Neutrophil (primary cell): ENCODE measurements around the gene WDR77.

ENCODE experiments used
- H3K27ac ChIP-seq: fragments of 200-600 bp; sonication (generic); 2 replicates; pipeline ENCODE4 v1.5.1; 2016; ENCODE audit warnings: mild to moderate bottlenecking, moderate library complexity
- H3K27me3 ChIP-seq: fragments of 200-600 bp; sonication (generic); 2 replicates; pipeline ENCODE4 v1.6.0; 2016; ENCODE audit warnings: mild to moderate bottlenecking
- H3K36me3 ChIP-seq: fragments of 200-600 bp; sonication (generic); 2 replicates; pipeline ENCODE4 v1.5.1; 2017
- H3K4me1 ChIP-seq, 2 experiments: fragments of 200-600 bp in 1 of 2; sonication (generic) in 1 of 2; 1 replicate in 1 of 2; 2 replicates in 1 of 2; pipeline versions ENCODE4 v1.5.1 to v1.6.1; 2013 to 2016; ENCODE audit warnings: low read depth in 1 of 2, low read length in 1 of 2, mild to moderate bottlenecking in 1 of 2, moderate library complexity in 1 of 2; ENCODE audit not compliant: control insufficient read depth in 1 of 2, insufficient read depth in 1 of 2
- H3K4me3 ChIP-seq, 2 experiments: fragments of 200-600 bp in 1 of 2; sonication (generic) in 1 of 2; 1 replicate in 1 of 2; 2 replicates in 1 of 2; pipeline ENCODE4 v1.5.1; 2013 to 2016; ENCODE audit warnings: low read depth in 1 of 2, low read length in 1 of 2, mild to moderate bottlenecking in 1 of 2, moderate library complexity in 1 of 2
- H3K9me3 ChIP-seq: fragments of 200-600 bp; sonication (generic); 2 replicates; pipeline ENCODE4 v1.5.1; 2016
- TF ChIP-seq, protein P1 (sequence below): fragments of 200-600 bp; sonication (generic); IDR thresholded peaks from 2 replicates; pipeline ENCODE4 v1.5.1; 2016; ENCODE audit warnings: antibody characterized with exemption

The WDR77 gene

DNA sequence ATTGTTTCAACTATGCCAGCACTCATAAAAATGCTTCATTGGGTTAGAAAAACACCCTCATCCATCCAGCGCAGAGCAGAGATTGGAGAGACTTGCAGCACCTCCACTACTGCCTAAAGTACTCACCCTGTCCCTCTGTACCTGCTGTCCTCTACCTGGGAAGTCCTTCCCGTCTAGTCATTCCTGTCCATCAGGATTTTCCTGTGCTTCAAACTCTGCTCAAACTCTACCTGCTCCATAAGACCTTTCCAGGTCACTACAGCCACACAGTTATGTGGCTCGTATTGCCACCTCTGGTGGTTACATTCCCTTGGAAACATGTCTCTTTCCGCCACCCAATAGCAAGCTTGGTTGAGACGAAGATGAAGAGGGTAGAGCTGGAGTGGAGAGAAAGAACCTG, 28.7 kb downstream of the WDR77 start:
- Histone ChIP-seq H3K4me3 (no peak overlapping the region), H3K4me1 (no peaks in the 10 kb centered on the region), H3K27ac (no peak overlapping the region), H3K27me3 (peaks cover 9% of the 10 kb centered on the region), H3K9me3 (no peaks in the 10 kb centered on the region), H3K36me3 (no peaks in the 10 kb centered on the region)
- TF ChIP-seq, protein P1, sequence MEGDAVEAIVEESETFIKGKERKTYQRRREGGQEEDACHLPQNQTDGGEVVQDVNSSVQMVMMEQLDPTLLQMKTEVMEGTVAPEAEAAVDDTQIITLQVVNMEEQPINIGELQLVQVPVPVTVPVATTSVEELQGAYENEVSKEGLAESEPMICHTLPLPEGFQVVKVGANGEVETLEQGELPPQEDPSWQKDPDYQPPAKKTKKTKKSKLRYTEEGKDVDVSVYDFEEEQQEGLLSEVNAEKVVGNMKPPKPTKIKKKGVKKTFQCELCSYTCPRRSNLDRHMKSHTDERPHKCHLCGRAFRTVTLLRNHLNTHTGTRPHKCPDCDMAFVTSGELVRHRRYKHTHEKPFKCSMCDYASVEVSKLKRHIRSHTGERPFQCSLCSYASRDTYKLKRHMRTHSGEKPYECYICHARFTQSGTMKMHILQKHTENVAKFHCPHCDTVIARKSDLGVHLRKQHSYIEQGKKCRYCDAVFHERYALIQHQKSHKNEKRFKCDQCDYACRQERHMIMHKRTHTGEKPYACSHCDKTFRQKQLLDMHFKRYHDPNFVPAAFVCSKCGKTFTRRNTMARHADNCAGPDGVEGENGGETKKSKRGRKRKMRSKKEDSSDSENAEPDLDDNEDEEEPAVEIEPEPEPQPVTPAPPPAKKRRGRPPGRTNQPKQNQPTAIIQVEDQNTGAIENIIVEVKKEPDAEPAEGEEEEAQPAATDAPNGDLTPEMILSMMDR = no peak

DNA sequence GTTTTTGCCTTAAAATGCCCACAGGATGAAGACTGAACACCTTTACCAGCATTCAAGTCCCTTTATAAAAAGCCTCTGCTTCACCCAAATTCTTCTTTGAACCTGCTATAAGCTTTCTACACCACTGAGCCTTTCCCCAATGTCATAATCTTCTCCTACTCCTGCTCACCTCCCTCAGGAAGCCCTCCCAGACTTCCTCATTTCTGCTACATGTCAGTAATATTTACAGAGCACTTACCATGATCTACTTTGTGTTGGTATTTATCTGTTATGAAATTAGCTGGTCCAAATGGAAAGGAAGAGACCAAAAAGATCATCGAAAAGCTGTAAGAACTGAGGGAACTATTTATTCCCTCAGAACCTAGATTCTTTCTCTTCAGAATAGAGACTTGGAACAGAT, 30.0 kb downstream of the WDR77 start:
- TF ChIP-seq, protein P1 = no peak
- H3K9me3 ChIP-seq = no peaks in the 10 kb centered on the region
- peaks cover 9% of the 10 kb centered on the region for H3K27me3 ChIP-seq
- H3K36me3 ChIP-seq = no peaks in the 10 kb centered on the region
- H3K4me3 ChIP-seq = no peak overlapping the region
- no peaks in the 10 kb centered on the region for H3K4me1 ChIP-seq
- H3K27ac ChIP-seq = no peak overlapping the region

DNA sequence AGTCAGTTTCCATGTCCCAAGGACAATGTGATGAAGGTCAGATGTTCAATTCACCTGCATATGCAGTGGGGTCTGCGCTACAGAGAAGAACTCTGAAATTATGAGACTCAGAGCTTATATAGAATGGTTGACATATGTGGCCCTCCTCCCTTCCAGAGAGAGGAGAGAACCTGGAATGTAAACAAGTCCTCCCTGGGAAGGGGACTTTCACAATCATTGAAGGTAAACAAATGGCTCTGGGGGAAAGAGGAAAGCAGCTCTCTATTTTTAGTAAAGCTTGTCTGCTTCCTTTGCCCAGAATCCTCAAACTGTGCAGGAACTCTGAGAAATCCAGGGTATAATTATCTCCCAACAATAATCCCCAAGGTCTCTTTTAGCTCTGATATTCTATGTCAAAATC, 31.3 kb downstream of the WDR77 start:
- TF ChIP-seq, protein P1 = no peak
- Histone ChIP-seq H3K36me3 (no peaks in the 10 kb centered on the region), H3K9me3 (no peaks in the 10 kb centered on the region), H3K27ac (no peak overlapping the region), H3K27me3 (peaks cover 20% of the 10 kb centered on the region), H3K4me1 (no peaks in the 10 kb centered on the region), H3K4me3 (no peak overlapping the region)

DNA sequence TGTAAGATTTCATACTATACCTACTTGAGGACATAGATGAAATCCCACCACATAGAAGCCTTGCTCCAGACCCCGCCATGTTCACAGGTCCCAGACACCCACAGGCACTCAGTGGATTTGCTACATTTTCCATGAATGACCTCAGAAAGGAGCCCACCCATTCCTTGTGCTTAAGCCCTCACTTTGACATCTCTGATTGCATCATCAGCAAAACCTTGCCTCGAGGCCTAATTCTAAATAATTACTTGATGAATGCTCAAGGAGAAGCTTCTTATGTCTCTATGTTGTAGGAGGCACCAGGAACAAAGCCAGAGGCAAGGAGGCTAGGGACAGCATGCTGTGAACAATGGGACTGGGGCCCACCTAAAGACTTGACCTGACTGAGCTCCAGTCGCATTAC, 33.6 kb downstream of the WDR77 start:
- H3K27ac ChIP-seq = no peak overlapping the region
- no peak overlapping the region for H3K4me3 ChIP-seq
- no peaks in the 10 kb centered on the region for H3K36me3 ChIP-seq
- no peaks in the 10 kb centered on the region for H3K4me1 ChIP-seq
- TF ChIP-seq, protein P1 = no peak
- H3K27me3 ChIP-seq = peaks cover 21% of the 10 kb centered on the region
- H3K9me3 ChIP-seq = no peaks in the 10 kb centered on the region

DNA sequence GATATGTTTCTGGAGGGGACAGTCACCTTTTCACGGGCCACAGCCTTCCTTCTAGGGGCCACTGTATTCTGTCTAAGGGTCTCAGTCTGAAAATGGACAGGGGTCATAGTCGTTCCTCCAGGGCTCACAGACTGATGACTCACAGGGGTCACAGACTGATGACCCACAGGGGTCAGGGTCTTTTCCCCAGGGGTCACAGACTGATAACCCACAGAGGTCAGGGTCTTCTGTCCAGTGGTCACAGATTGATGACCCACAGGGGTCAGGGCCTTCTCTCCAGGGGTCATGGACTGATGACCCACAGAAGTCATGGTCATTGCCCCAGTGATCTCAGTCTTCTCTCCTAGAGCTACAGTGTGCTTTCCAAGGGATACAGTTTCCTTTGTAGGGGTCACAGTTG, 34.3 kb downstream of the WDR77 start:
- Histone ChIP-seq H3K9me3 (no peaks in the 10 kb centered on the region), H3K27me3 (peaks cover 21% of the 10 kb centered on the region)

More for the DNA sequence above, 34.3 kb downstream of the WDR77 start:
- Histone ChIP-seq H3K4me1 (no peaks in the 10 kb centered on the region), H3K4me3 (no peak overlapping the region), H3K36me3 (no peaks in the 10 kb centered on the region), H3K27ac (no peak overlapping the region)
- TF ChIP-seq, protein P1 = no peak
